Right lobe of liver (tissue), 4 donors: Measurements from ENCODE around the gene PLCB4.

Source experiments
- CTCF ChIP-seq, 4 donors: fragments of 200-600 bp in 3 of 4; fragments of 450-650 bp in 1 of 4; IDR thresholded peaks; one replicate each; pipeline versions ENCODE4 v1.5.1 to v1.8.0; 2016 to 2022; ENCODE audit warnings: antibody characterized with exemption in 4 of 4, mild to moderate bottlenecking in 2 of 4
- POLR2A ChIP-seq: fragments of 450-650 bp; IDR thresholded peaks from one replicate; pipeline ENCODE4 v1.6.1; 2017; ENCODE audit warnings: antibody characterized with exemption, mild to moderate bottlenecking
- donor health status: DM: no; HTN: no; CAD: no.
- donor health status: DM: no; HTN: no; CAD: no.
- donor health status: DM: no; HTN: yes; CAD: no.

- no peak for TF ChIP-seq CTCF (IDR thresholded peaks at IDR 0.05)
- TF ChIP-seq POLR2A: no peak
Observed at GRCh38 chr20:9499126-9499899, 430.4 kb downstream of the PLCB4 start.
